PC-9 (cell line): Measurements from ENCODE around the gene IGFBP2. TPM values are rescaled to one million over a fixed set of nuclear protein-coding genes. Genes with fewer than 3 reads are reported as not detected.

ENCODE experiments used
- BruUV-seq: library from RNA; stranded (reverse); fragments of 400-500 nt; replicated peaks from 2 replicates; lab custom pipeline; 2021; lab: Mats Ljungman, UMichigan
- CTCF ChIA-PET: fragments of 300-600 bp; sonication (Branson Sonifier 250); formaldehyde crosslinking; loops from one replicate; lab custom pipeline; 2022; ENCODE audit warnings: antibody characterized with exemption; lab: Charles Lee
- POLR2A ChIA-PET: fragments of 300-600 bp; sonication (Branson Sonifier 250); formaldehyde crosslinking; loops from one replicate; lab custom pipeline; 2022; ENCODE audit warnings: antibody characterized with exemption; ENCODE audit not compliant: unreplicated experiment; lab: Charles Lee
- DNase-seq, 2 experiments: peaks; one replicate each; pipeline versions ENCODE4 v3.0.0 to v3.0.0-alpha.2; 2015 to 2022; ENCODE audit warnings: mixed read lengths in 1 of 2
- H2AFZ ChIP-seq: fragments of 200-600 bp; sonication (generic); 2 replicates; pipeline ENCODE4 v1.8.1; 2017; ENCODE audit warnings: antibody characterized with exemption
- H3F3A ChIP-seq: fragments of 200-600 bp; sonication (generic); 2 replicates; pipeline ENCODE4 v1.8.1; 2017; ENCODE audit warnings: antibody characterized with exemption, mild to moderate bottlenecking, low read depth; ENCODE audit not compliant: insufficient read depth
- H3K27ac ChIP-seq: fragments of 200-600 bp; sonication (generic); 2 replicates; pipeline ENCODE4 v1.6.1; 2016; ENCODE audit warnings: mixed run types
- H3K27me3 ChIP-seq: fragments of 200-600 bp; sonication (generic); 2 replicates; pipeline ENCODE4 v1.6.1; 2016; ENCODE audit warnings: low read depth, mixed run types; ENCODE audit not compliant: insufficient read depth
- H3K36me3 ChIP-seq: fragments of 200-600 bp; sonication (generic); 2 replicates; pipeline ENCODE4 v1.6.1; 2016; ENCODE audit warnings: low read depth, mixed run types
- H3K4me1 ChIP-seq: fragments of 200-600 bp; sonication (generic); replicated peaks from 2 replicates; pipeline ENCODE4 v1.6.1; 2016; ENCODE audit warnings: mixed run types; ENCODE audit not compliant: insufficient read depth
- H3K4me2 ChIP-seq: fragments of 200-600 bp; sonication (generic); 2 replicates; pipeline ENCODE4 v1.6.1; 2017; ENCODE audit warnings: mixed run types
- H3K4me3 ChIP-seq: fragments of 200-600 bp; sonication (generic); 2 replicates; pipeline ENCODE4 v1.6.1; 2016; ENCODE audit warnings: mixed run types
- H3K79me2 ChIP-seq: fragments of 200-600 bp; sonication (generic); 2 replicates; pipeline ENCODE4 v1.6.1; 2017; ENCODE audit warnings: low read depth, mixed run types
- H3K9me2 ChIP-seq: fragments of 200-600 bp; sonication (generic); 2 replicates; pipeline ENCODE4 v1.8.1; 2017; ENCODE audit warnings: mild to moderate bottlenecking; ENCODE audit not compliant: insufficient read depth
- H3K9me3 ChIP-seq: fragments of 200-600 bp; sonication (generic); 2 replicates; pipeline ENCODE4 v1.8.1; 2016; ENCODE audit warnings: low read depth; ENCODE audit not compliant: insufficient read depth
- H4K20me1 ChIP-seq: fragments of 200-600 bp; sonication (generic); 2 replicates; pipeline ENCODE4 v1.8.1; 2017; ENCODE audit not compliant: insufficient read depth
- EZH2 ChIP-seq: fragments of 200-600 bp; sonication (generic); IDR thresholded peaks from 2 replicates; pipeline ENCODE4 v1.8.0; 2017; ENCODE audit warnings: antibody characterized with exemption, low read depth
- intact Hi-C: fragments of 100-400 bp; cut with micrococcal nuclease; formaldehyde crosslinking; loops from one replicate; pipeline ENCODE4 v1.10.0; 2022; ENCODE audit not compliant: unreplicated experiment
- total RNA-seq: library from RNA; stranded (reverse); gene quantifications from 2 replicates; pipeline ENCODE4 v1.2.3, GENCODE V29; 2021
- TF ChIP-seq, protein P1 (sequence below): fragments of 200-600 bp; sonication (generic); conservative IDR thresholded peaks from 2 replicates; pipeline ENCODE4 v1.6.1; 2017; ENCODE audit warnings: mixed run types, antibody characterized with exemption, mild to moderate bottlenecking, moderate library complexity

The IGFBP2 gene
- total RNA-seq, 1 experiment from 2014 or later = 106 TPM

DNA sequence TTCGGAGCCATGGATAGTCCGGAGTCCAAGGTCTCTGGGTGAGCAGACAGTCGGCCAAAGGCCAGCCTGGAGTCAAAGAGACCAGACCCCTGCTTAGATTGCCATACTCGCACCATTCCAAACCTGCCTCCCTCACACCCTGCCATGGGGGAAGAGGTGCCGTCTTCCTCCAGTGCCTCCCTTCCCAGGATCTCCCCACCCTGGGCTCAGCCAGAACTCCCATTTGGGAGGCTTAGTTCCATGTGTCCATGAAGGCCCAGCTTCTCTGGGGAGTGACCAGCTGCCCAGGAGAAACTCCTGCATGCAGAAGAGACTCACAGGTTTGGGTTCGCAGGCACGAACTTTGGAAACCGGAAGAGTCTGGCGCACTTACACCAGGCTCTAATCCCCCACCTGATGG, 40.4 kb downstream of the IGFBP2 start:
- BruUV-seq = no TSS peak
- CTCF ChIA-PET = no interaction called here
- POLR2A ChIA-PET = no interaction called here
- intact Hi-C loops = no loop called here
- no peak for TF ChIP-seq EZH2
- TF ChIP-seq, protein P1, sequence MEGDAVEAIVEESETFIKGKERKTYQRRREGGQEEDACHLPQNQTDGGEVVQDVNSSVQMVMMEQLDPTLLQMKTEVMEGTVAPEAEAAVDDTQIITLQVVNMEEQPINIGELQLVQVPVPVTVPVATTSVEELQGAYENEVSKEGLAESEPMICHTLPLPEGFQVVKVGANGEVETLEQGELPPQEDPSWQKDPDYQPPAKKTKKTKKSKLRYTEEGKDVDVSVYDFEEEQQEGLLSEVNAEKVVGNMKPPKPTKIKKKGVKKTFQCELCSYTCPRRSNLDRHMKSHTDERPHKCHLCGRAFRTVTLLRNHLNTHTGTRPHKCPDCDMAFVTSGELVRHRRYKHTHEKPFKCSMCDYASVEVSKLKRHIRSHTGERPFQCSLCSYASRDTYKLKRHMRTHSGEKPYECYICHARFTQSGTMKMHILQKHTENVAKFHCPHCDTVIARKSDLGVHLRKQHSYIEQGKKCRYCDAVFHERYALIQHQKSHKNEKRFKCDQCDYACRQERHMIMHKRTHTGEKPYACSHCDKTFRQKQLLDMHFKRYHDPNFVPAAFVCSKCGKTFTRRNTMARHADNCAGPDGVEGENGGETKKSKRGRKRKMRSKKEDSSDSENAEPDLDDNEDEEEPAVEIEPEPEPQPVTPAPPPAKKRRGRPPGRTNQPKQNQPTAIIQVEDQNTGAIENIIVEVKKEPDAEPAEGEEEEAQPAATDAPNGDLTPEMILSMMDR = no peak
- Histone ChIP-seq H3K4me2 (no peak overlapping the region), H3K9me2 (no peaks in the 10 kb centered on the region), H3K36me3 (no peaks in the 10 kb centered on the region), H3K27me3 (no peaks in the 10 kb centered on the region), H3F3A (no peaks in the 10 kb centered on the region), H3K79me2 (no peaks in the 10 kb centered on the region), H3K27ac (no peak overlapping the region), H2AFZ (no peak overlapping the region), H3K9me3 (no peaks in the 10 kb centered on the region), H4K20me1 (no peaks in the 10 kb centered on the region), H3K4me1 (no peaks in the 10 kb centered on the region), H3K4me3 (no peak overlapping the region)
- no peak for DNase-seq

DNA sequence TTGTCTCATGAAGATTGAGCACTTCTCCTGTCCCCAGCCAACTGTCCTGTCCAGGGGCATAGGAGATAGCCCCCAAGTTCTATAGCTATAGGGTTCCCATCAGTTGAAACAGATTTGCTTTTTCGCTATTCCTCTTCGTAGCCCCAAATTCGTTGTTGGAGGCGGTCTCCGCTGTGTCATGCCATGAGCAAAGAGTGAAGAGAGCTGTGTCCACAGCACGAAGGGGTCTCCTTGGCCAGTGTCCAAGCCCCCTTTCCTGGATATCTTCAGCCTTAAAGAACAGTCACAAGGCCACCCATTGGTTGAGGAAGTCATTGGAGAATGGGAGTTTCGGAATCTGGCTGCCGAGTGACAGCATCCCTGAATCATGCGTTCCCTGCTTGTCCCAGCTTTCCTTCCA, 41.2 kb downstream of the IGFBP2 start:
- Histone ChIP-seq H4K20me1 (no peaks in the 10 kb centered on the region), H3K79me2 (no peaks in the 10 kb centered on the region), H2AFZ (no peak overlapping the region), H3K36me3 (no peaks in the 10 kb centered on the region), H3K9me2 (no peaks in the 10 kb centered on the region), H3K4me3 (no peak overlapping the region), H3K27ac (no peak overlapping the region), H3K4me1 (no peaks in the 10 kb centered on the region), H3K4me2 (no peak overlapping the region), H3F3A (no peaks in the 10 kb centered on the region), H3K27me3 (no peaks in the 10 kb centered on the region), H3K9me3 (no peaks in the 10 kb centered on the region)
- intact Hi-C loops = no loop called here
- no peak for DNase-seq
- BruUV-seq = no TSS peak
- no peak for TF ChIP-seq EZH2
- POLR2A ChIA-PET = no interaction called here
- CTCF ChIA-PET = interaction anchor here (0.7 kb wide), 1 partner anchor 145 kb away, joined by 3 read pairs; no protein-coding TSS in a partner anchor

DNA sequence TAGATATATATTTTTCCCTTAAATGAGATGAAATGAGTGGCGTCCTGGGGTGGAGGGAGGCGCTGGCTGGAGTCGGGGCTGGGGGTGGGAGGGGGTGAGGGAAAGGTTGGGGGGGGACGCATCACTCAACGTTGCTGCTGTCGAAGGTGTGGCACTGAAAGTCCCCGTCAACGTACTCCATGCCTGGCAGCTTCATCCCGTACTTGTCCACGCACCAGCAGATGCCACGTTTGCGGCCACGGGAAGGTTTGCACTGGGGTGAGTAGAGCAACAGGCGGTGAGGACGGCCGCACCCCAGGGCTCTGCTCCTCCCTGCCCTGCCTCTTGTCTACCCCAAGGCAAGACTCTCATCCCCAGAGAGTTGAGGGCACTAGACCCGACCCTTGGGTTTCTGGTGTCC, 43.4 kb downstream of the IGFBP2 start:
- Histone ChIP-seq H4K20me1 (no peaks in the 10 kb centered on the region), H3K36me3 (no peaks in the 10 kb centered on the region), H3K9me2 (no peaks in the 10 kb centered on the region), H3K4me1 (peaks cover 2% of the 10 kb centered on the region), H2AFZ (no peak overlapping the region), H3K4me3 (no peak overlapping the region), H3K27ac (no peak overlapping the region), H3K4me2 (no peak overlapping the region), H3K9me3 (no peaks in the 10 kb centered on the region), H3K27me3 (no peaks in the 10 kb centered on the region), H3F3A (no peaks in the 10 kb centered on the region), H3K79me2 (no peaks in the 10 kb centered on the region)
- BruUV-seq = no TSS peak
- no peak for DNase-seq
- intact Hi-C loops = no loop called here
- ChIA-PET POLR2A (interaction anchor here (0.7 kb wide), 1 partner anchor 210 kb away, joined by 6 read pairs; no protein-coding TSS in a partner anchor), CTCF (no interaction called here)
- no peak for TF ChIP-seq EZH2
- TF ChIP-seq, protein P1 = no peak
